GM06990 (cell line): Measurements from ENCODE around the gene NDUFB10.

Experiments used
- DNase-seq: peaks from one replicate; pipeline ENCODE4 v3.0.0-alpha.2; 2011; ENCODE audit not compliant: insufficient read length; ENCODE audit errors: extremely low read depth
- H3K27me3 ChIP-seq: replicated peaks from 2 replicates; pipeline ENCODE4 v1.6.0; 2011; ENCODE audit warnings: low read length; ENCODE audit not compliant: control insufficient read depth, insufficient read depth
- H3K36me3 ChIP-seq: 2 replicates; pipeline ENCODE4 v1.5.1; 2011; ENCODE audit warnings: low read length; ENCODE audit not compliant: control insufficient read depth, insufficient read depth
- H3K4me3 ChIP-seq: replicated peaks from 2 replicates; pipeline ENCODE4 v1.5.1; 2011; ENCODE audit warnings: low read depth, mild to moderate bottlenecking, control low read depth, low read length
- TF ChIP-seq, protein P1 (sequence below): IDR thresholded peaks from 2 replicates; pipeline ENCODE4 v1.5.1; 2011; ENCODE audit warnings: low read length, control low read depth, mild to moderate bottlenecking, inconsistent platforms; ENCODE audit not compliant: insufficient read depth, poor library complexity, severe bottlenecking

The NDUFB10 gene

DNA sequence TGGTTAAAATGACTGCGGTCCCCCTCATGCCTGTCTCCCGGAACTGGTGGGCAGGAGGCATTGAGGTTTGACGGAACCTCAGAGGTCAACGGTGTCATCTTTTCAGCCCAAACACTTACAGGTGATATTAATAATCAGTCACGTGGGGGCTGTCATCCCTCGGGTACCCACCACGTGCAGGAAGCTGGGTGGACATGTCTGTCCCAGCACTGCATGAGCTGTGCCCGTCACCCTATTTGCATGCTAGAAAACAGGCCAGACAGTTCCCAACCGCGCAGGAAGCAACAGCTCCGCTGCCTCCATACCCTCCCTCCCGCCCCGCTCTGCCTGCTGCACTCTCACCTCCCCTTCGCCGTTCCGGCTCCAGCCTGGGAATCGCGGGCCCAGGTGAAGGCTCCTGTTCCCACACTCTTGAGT, 31.8 kb downstream of the NDUFB10 start:
- H3K27me3 ChIP-seq, result no peaks in the 10 kb centered on the region
- TF ChIP-seq, protein P1, sequence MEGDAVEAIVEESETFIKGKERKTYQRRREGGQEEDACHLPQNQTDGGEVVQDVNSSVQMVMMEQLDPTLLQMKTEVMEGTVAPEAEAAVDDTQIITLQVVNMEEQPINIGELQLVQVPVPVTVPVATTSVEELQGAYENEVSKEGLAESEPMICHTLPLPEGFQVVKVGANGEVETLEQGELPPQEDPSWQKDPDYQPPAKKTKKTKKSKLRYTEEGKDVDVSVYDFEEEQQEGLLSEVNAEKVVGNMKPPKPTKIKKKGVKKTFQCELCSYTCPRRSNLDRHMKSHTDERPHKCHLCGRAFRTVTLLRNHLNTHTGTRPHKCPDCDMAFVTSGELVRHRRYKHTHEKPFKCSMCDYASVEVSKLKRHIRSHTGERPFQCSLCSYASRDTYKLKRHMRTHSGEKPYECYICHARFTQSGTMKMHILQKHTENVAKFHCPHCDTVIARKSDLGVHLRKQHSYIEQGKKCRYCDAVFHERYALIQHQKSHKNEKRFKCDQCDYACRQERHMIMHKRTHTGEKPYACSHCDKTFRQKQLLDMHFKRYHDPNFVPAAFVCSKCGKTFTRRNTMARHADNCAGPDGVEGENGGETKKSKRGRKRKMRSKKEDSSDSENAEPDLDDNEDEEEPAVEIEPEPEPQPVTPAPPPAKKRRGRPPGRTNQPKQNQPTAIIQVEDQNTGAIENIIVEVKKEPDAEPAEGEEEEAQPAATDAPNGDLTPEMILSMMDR, result no peak
- peak; percentile 76 for DNase-seq
- peak overlapping the region; percentile 61 for H3K4me3 ChIP-seq
- H3K36me3 ChIP-seq, result peaks cover 5% of the 10 kb centered on the region

DNA sequence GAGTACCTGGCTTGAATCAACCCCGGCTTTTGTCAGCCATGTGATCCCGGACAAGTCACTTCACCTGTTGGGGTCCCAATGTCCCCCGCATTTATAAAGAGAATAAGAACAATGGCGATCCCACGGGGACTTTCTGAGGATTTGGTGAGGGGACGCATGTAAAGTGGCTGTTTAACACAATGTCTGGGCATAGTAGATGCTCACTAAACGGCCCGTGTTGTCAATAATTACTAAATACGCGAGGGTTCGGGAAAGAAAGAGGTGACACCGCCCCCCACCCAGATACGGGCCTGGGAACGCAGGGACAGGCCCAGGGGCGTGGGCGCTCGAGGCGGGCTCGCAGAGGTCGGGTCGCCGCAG, 32.2 kb downstream of the NDUFB10 start:
- no peaks in the 10 kb centered on the region for H3K27me3 ChIP-seq
- peak overlapping the region; percentile 27 for H3K4me3 ChIP-seq
- DNase-seq, result no peak
- peaks cover 2% of the 10 kb centered on the region for H3K36me3 ChIP-seq
- TF ChIP-seq, protein P1, result no peak

DNA sequence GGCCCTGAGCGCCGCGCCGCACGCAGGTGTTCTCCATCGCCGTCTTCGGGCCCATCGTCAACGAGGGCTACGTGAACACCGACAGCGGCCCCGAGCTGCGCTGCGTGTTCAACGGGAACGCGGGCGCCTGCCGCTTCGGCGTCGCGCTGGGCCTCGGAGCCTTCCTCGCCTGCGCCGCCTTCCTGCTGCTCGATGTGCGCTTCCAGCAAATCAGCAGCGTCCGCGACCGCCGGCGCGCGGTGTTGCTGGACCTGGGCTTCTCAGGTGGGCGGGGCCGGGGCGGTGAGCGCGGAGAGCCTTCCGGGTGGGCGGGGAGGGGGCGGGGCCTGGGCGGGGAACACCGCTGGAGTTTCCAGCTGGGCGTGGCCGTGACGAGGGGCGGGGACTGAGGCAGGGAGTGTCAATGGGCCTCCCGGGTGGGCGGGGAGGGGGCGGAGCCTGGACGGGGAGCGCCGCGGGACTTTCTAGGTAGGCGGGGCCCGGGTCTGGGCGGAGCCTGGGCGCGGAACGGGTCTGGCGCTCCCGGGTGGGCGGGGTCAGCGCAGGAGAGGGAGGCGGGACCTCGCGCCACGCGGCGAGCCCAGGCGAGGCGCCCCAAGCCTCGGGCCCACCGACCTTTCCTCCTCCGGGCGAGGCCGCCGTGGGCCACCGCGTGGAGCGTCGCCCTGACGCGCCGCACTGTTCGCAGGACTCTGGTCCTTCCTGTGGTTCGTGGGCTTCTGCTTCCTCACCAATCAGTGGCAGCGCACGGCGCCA, 32.8 kb downstream of the NDUFB10 start:
- Histone ChIP-seq H3K27me3 (no peaks in the 10 kb centered on the region), H3K4me3 (peak overlapping the region; percentile 27), H3K36me3 (peaks cover 3% of the 10 kb centered on the region)
- TF ChIP-seq, protein P1, result no peak
- DNase-seq, result peak; percentile 92

DNA sequence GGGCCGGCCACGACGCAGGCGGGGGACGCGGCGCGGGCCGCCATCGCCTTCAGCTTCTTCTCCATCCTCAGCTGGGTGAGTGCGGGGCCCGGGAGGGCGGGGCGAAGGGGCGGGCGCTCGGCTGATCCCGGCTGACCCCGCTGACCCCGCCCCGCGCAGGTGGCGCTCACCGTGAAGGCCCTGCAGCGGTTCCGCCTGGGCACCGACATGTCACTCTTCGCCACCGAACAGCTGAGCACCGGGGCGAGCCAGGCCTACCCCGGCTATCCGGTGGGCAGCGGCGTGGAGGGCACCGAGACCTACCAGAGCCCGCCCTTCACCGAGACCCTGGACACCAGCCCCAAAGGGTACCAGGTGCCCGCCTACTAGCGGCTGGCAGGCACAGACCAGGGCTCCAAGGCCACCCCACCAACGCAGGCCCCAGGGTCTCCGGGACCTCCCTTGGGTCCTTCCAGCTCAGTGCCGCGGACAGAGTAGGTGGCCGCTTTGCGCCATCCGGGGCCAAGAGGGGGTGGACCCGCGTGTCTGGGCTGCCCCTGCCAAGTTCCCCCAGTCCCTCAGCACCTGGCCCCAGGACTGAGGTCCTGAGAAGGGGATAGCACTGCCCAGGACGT, 33.5 kb downstream of the NDUFB10 start:
- Histone ChIP-seq H3K4me3 (no peak overlapping the region), H3K36me3 (peaks cover 4% of the 10 kb centered on the region), H3K27me3 (no peaks in the 10 kb centered on the region)
- TF ChIP-seq, protein P1, result no peak
- DNase-seq, result peak; percentile 26

DNA sequence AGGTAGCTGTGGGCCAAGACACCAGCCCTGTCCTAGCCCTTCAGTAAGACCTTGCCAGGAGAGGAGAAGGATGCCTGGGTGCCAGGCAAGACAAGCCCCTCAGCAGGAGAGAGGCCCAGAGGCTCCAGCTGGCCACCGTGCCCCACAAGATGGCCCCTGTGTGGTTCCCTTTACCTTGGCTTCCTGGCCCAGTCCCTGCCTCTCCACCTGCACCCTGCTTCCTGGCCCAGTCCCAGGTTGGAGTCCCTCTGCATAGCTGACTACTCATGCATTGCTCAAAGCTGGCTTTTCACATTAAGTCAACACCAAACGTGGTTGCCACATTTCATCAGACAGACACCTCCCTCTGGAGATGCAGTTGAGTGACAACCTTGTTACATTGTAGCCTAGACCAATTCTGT, 34.4 kb downstream of the NDUFB10 start:
- H3K27me3 ChIP-seq, result no peaks in the 10 kb centered on the region
- TF ChIP-seq, protein P1, result no peak
- peaks cover 7% of the 10 kb centered on the region for H3K36me3 ChIP-seq
- DNase-seq, result peak; percentile 22
- no peak overlapping the region for H3K4me3 ChIP-seq
